Activated CD8-positive, alpha-beta memory T cell treated with anti-CD3 and anti-CD28 coated beads, Interleukin-2, amount 50 U/mL, for 1 hour (primary cell): Measurements from ENCODE around the gene LGALS12.

ENCODE experiments used
- DNase-seq: peaks from one replicate; pipeline ENCODE4 v3.0.0-alpha.2; 2020; ENCODE audit errors: extremely low read depth

The LGALS12 gene, protein sequence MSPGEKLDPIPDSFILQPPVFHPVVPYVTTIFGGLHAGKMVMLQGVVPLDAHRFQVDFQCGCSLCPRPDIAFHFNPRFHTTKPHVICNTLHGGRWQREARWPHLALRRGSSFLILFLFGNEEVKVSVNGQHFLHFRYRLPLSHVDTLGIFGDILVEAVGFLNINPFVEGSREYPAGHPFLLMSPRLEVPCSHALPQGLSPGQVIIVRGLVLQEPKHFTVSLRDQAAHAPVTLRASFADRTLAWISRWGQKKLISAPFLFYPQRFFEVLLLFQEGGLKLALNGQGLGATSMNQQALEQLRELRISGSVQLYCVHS

DNA sequence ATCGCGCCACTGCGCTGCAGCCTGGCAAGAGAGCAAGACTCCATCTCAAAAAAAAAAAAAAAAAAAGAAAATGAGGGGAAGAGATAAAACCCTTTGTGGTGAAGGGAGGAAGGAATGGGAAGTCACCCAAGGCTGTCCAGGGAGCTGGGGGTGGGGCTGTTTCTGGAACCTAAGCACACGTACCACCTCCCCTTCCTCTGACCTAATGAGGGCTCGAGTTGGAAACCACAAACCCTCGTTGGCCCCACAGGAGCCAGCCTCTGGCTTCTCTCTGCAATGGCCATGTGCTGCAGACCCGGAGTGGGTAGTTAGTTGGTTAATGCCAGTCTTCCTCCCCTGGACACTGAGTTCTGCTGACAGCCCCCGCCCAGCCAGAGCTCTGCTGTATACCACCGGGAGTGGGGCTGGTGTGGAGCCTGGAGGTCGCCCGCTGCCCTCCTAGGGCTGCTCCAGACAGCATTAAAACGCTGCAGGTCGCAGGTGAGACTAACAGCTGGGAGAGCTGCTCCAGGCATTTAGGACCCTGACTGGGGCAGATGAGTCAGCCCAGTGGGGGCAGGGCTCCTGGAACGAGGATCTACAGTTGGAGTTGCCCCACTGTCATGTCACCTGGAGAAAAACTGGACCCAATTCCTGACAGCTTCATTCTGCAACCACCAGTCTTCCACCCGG is at the start of gene LGALS12:
Gene LGALS12 (plus strand): TSS at position 228 of the 672 bp plus-strand sequence. CDS start 375 bp downstream, at position 603.
- DNase-seq: no peak

DNA sequence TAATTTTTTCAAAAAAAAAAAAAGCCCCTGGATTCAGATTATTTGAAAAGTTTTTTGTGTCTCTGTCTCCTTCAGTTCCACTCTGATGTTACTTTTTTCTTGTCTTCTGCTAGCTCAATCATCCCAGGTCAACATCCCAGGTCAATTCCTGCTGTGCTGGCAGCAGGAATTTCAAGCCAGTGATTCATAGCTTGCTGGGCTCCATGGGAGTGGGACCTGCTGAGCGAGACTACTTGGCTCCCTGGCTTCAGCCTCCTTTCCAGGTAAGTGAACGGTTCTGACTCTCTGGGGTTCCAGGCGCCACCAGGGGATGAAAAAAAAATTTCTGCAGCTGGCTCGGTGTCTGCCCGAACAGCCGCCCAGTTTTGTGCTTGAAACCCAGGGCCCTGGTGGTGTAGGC is 46.3 kb upstream of the LGALS12 start:
- DNase-seq: no peak

DNA sequence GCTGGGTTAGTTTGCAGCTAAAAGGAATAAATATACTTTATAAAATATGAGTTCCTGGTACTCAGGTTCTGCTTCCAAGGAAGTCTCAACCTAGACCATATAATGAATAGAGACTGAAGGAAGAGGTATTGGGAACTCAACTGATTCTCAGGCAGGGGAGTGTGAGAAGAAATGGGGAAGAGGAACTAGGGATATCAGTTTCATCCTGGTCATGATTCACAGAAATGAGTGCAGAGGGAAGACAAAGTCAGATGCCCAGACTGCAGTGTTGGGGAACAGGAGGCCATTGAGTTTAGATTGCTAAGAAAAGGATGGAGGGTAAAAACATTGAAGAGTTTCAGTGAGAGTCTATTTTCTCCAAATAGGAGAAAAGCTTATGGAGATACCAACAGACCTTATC is 43.7 kb upstream of the LGALS12 start:
- DNase-seq: no peak

DNA sequence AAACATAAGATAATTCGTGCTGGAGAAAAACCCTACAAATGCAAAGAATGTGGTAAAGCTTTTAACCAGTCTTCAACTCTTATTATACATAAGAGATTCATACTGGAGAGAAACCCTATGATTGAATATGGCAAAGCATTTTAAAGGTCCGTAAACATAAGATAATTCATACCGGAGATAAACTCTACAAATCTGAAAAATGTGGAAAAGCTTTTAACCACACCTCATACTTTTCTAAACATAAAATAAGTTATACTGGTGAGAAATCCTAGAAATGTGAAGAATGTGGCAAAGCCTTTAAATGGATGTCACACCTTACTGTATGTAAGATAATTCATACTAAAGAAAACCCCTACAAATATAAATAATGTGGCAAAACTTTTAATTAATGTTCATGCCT is 35.6 kb upstream of the LGALS12 start:
- no peak for DNase-seq

DNA sequence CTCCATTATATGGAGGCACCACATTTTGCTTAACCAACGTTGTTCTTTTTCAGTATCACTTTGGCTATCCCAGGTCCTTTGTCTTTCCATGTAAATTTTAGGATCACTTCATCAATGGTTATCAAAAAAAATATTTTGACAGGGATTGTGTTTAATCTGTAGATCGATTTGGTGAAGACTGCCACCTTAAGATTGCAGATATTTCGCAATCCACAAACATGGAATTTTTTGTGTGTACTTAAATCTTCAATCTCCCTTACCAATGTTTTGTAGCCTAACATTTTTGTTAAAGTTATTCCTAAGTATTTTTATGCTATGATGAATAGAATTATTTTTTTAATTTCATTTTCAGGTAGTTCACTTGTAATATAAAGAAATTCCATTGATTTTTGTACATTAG is 33.5 kb upstream of the LGALS12 start:
- no peak for DNase-seq

DNA sequence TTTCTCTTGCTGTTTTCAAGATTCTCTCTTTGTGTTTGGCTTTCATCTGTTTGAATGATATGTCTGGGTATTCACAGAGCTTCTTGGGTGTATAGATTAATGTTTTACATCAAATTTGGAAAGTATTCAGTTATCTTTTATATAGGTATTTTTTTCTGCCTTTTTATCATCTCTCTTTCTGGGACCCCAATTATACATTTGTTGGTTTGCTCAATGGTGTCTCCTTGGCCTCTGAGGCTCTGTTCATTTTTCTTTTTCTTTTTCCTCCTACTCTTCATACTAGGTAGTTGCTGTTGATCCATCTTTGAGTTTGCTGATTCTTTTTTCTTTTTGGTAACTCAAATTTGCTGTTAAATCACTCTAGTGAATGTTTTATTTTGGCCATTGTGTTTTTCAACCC is 29.3 kb upstream of the LGALS12 start:
- no peak for DNase-seq

DNA sequence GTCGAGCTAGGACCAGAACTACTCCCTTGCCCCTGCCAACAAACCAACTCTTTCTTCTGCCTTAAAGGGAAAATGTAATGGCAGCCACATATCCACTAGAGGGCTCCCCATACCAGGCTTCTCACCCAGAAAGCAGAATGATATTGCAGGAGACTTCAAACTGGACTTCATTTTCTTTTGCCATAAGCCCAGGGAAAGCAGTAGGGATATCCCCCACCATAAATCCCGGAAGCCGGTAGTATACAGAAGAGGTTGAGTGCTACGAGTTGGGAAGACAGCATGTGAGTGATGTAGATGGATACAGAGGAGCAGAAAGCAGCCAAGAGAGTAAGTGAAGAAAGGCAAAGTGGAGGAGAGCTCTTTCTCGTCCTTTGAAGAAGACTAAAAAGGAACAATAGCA is 27.0 kb upstream of the LGALS12 start:
- peak; percentile 26 for DNase-seq

DNA sequence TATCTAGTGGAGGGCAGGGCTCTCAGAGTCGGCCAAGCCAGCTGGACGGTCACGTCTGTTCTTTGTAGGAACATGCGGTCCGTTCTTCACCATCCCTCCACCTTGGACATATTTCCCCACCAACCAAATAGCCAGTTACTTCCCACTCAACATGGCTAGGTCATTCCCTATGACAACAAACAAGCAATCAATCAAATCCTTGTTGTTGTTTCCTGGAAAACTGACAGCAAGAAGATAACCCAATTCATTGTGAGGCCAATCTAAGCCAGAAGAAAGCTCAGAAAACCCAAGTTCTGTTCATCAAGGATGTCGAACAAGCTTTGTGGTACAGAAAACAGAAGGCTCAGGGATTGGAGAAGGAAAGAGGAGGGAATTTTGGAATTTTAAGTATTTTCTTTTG is 25.8 kb upstream of the LGALS12 start:
- no peak for DNase-seq

DNA sequence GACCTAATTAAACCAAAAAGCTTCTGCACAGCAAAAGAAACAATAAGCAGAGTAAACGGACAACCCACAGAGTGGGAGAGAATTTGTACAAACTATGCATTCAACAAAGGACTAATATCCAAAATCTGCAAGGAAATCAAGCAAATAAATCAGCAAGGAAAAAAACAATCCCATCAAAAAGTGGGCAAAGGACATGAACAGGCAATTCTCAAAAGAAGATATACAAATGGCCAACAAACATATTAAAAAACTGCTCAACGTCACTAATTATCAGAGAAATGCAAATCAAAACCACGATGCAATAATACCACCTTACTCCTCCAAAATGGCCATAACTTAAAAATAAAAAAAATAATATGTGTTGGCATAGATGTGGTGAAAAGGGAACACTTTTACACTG is 20.1 kb upstream of the LGALS12 start:
- no peak for DNase-seq

DNA sequence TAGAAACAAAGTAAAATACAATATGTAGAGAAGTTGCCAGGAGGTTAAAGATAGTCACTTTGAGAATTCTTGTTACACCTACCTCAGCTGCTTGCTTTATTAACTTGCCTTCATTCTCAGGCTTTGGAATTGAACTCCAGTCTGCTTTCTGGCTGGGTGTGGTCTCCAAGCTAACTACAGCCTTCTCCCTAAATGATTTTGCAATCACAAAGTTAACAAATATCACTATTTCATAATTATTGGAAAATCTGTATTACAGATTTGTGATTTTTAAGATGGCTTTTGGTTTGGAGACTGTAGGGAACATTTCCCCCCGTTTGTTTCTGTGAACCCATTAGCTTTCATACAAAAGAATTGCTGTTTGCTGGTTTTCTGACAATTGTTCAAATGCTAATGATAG is 17.1 kb upstream of the LGALS12 start:
- DNase-seq: no peak

DNA sequence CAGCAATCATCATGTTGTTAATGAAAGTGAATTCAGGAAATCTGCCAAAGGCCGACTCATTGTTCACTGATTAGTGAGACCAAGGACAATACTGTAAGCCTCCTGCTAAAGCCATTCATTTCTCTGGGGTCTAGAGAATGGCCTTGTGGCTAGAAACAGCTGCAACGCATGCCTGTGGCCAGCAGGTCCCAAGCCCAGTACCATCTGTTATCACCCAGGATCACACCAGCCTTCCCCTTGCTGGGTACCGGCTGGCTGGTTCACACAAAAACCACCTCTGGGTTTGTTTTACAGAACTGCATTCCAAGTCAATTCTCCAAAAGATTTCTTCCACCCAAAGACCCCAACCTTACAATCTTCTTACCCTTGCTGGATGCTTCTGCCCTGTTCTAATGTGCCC is 16.0 kb upstream of the LGALS12 start:
- no peak for DNase-seq

DNA sequence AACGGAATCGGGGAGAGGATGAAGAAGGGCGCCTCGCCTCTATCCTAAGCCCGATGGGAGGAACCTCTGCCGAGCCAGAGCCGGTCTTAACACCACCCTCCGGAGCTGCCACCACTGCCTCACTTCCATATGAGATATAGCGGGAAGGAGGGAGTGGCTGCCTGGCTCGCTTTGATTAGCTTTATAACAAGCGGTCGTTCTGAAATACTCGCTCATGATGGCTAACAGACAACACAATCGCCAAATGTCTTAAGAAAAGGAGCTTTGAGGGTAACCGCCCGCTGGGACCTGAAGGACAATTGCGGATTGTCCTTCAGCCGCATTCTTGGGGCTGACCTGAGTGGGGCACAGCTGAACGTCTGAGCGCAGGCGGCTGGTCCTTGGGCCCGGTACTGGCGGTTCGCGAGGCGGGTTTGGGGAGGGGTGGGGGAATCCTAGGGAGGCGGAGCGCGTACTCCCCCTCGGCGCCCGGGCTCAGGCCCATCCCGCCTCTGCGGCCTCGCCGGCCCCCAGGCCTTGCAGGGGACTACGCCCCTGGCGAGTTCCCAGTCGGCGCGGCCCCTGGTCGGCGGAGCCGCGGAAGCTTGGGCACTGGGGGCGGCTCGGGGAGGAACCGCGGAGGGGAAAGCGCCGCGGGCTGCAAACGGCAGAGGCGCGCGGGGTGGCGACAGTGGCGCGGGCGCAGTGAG is 15.2 kb upstream of the LGALS12 start, which contains the start of gene PLAAT5:
Gene PLAAT5 (minus strand): TSS at position 617 of the 689 bp plus-strand sequence. CDS start 133 bp downstream, at position 484.
- no peak for DNase-seq

DNA sequence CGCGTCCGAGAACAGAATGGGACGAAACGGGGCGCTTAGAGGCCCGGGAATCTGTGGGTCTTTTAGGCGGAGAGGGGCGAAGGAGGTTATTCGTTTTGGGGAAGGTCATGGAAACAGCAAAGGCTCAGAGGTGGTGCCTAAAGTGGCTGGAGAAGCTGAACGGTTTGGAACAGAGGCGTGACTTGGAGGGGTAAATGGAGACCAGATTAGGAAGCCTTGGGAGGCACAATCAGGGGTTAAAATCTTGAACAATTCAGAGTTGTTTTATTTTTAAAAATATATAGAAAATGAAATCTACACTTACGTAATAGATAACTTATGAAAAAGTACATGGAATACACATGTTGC is 14.7 kb upstream of the LGALS12 start:
- no peak for DNase-seq

DNA sequence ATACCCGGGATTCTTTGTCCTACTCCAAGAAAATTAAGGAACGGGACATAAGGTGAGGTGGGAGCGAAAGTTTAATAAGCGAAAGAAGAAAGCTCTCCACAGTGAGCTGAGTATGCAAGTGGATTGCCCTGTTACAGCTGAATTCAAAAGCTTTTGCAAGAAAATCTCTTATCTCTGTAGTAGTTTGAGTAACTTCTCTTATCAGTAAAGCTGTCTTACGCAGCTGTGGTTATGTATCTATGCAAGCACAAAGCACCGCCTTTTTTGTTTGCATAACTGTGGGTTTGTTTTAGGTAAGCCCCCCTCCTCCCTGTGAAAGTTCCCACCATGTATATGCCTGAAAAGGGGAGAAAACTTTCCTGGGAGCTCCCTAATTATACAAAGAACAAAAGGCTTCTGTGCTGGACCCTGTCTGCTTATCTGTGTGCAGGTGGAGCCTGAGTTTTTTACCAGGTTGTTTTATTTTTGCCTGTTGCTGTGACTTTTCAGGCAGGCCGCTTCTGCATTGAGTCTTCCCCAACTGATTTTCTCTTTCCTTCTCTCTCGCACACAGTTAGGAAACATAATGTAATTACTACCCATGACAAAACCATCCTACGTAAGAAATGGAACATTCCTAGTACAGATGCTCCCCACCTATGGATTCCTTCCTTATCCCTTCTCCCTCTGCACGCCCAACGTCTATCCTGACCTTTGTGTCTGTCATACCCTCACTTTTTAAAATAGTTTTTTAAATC is 14.1 kb upstream of the LGALS12 start:
- no peak for DNase-seq

DNA sequence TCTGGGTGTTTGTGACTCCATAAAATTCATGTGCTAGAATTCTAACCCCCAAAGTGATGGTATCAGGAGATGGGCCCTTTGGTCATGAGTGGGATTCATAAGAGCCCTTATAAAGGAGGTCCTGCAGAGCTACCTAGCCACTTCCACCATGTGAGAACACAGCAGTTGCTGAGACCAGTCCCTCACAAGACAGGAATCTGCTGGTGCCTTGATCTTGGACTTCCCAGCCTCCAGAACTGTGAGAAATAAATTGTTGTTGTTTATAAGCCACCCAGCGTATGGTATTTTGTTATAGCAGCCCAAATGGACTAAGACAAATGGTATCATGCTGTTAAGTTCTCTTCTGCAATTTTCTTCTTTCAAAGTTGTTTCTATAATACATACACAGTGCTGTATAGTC is 13.4 kb upstream of the LGALS12 start:
- no peak for DNase-seq

DNA sequence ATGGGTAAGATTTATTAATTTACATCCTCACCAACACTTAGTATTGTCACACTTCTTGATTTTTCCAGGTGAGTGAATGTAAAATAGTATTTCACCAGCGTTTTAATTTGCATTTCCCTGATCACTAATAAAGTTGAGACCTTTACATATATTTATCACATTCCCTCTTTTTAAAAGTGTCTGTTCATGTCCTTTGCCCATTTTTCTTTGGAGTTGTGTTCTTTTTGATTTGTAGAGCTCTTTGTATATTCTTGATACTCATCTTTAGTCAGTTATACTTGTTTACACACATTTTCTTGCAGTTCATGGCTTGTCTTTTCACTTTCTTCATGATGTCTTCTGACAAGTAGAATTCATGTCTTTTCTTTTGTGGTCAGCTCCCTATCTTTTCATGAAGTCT is 12.8 kb upstream of the LGALS12 start:
- DNase-seq: no peak

DNA sequence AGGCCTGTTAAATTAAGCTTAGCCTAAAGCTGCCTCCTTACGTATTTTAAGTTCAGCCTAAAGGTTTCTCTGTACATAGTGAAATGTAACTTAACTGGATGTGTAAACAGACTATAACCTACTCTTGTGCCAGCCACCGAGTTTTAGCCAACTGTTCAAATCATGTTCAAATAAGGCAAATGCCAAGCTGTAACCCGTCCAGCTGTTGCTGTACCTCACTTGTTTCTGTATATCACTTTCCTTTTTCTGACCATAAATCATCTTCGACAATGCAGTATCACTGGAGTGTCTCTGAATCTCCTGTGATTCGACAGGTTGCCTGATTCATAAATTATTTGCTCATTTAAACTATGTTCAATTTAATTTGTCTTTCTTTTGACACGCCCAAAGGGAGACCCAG is 10.9 kb upstream of the LGALS12 start:
- no peak for DNase-seq

DNA sequence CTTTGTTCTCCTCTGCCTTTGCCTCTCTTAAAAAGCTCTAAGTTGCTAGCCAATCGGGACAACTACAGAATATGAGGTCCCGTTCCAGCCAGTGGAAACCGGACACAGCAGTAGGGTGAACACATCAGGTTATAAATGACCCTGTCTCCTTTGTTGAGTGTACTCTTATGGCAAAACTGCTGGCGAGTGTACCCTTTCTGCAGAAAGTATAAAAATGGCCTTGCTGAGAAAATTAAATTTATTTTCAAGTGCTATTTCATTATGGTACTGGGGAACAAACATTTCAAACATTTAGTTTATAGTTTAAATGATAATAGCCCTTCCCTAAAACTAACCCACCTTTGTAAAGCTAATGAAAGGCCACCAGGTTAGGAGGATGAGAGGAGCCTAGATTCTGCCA is 6.0 kb upstream of the LGALS12 start:
- DNase-seq: no peak

DNA sequence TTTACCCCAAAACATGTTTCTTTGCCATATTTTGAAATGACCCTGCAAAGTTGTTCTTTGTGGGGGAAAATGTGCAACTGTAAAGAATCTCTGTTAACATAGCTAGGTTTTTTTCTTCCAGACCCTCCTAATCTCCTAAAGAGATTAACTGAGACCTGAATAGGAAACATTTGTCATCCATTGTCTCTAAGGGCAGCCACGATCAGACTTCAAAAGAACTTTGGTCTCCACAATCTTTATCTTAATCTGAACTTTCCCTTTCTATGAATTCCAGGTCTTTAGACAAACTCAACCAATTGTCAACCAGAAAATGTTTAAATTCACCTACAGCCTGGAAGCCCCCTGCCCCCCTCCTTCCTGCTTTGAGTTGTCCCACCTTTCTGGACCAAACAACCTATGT is 4.6 kb upstream of the LGALS12 start:
- no peak for DNase-seq

DNA sequence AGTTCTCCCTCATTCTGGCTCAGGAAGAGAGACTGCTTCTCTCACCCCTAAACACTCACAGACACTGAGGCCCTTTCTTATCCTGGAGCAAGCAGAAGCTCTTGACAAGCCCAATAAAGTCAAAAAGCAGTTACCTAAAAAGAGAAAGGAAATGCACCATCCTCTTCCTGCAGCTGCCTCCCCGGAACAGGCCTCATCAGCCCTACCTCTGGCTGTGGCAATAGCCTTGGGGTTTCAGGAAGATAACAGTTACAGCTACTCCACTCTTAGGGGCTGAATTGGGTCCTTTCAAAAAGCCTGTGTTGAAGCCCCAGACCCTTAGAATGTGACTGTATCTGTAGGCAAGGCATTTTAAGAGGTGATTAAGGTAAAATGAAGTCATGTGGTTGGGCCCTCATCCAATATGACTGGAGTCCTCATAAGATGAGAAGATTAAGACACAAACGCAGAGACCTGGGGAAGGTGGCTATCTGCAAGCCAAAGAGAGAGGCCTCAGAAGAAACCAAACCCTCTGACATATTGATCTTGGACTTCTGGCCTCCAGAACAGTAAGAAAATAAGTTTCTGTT is 3.5 kb upstream of the LGALS12 start:
- no peak for DNase-seq

DNA sequence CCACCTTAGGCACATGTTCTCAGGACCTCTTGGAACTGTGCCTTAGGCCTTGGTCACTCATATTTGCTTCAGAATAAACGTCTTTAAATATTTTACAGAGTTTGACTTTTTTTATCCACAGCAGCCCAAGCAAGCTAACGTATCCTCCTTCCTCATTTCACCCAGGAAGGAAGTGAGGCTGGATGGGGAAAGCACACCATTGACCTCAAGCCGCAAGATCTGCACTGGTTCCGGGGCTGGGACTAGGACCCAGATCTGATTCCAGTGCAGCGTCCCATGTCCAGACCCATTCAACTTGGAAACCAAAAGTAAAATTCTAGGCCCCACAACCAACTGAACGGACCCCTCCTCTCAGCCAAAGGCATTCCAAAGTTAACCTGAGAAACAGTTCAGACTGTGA is 2.4 kb upstream of the LGALS12 start:
- DNase-seq: no peak

DNA sequence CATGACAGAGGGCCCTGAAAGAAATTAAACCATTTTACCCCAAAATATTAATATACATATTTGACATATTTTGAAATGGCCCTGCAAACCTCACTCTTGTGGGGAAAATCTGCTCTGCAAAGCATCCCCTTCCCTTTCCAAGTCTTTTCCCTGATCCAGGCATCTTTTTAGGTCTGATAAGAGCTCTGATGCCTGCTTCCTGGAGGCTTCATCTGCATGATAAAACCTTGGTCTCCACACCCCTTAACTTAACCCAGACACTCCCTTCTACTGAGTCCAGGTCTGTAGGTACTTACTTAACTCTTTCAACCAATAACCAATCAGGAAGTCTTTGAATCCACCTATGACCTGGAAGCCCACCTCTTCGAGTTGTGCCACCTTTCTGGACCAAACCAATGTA is 1.8 kb upstream of the LGALS12 start:
- DNase-seq: no peak
